Mucosa of rectum (tissue), 2 donors: Measurements from ENCODE around the gene CDK11A.
"Not testable (repeated sequence)": the region's sequence is repeated elsewhere in the genome, so short reads cannot be mapped to it uniquely, and the experiment has no call there.

Experiments used
- H3K27ac ChIP-seq, 2 donors: one replicate each; pipeline ENCODE4 v1.7.0; 2013; ENCODE audit warnings: inconsistent platforms in 2 of 2, low read depth in 2 of 2, low read length in 2 of 2
- H3K27me3 ChIP-seq, 2 donors: one replicate each; pipeline ENCODE4 v1.7.0; 2013; ENCODE audit warnings: low read length in 2 of 2; ENCODE audit not compliant: control insufficient read depth in 2 of 2, insufficient read depth in 2 of 2
- H3K36me3 ChIP-seq, 2 donors: one replicate each; pipeline ENCODE4 v1.7.0; 2013; ENCODE audit warnings: low read length in 2 of 2; ENCODE audit not compliant: control insufficient read depth in 2 of 2, insufficient read depth in 2 of 2
- H3K4me1 ChIP-seq, 2 donors: one replicate each; pipeline ENCODE4 v1.7.0; 2013; ENCODE audit warnings: low read length in 2 of 2, mild to moderate bottlenecking in 1 of 2; ENCODE audit not compliant: control insufficient read depth in 2 of 2, insufficient read depth in 2 of 2
- H3K4me3 ChIP-seq, 2 donors: one replicate each; pipeline ENCODE4 v1.7.0; 2013; ENCODE audit warnings: low read length in 2 of 2
- H3K9ac ChIP-seq, 2 donors: one replicate each; pipeline ENCODE4 v1.7.0; 2013; ENCODE audit warnings: low read length in 2 of 2, low read depth in 1 of 2, mild to moderate bottlenecking in 1 of 2
- H3K9me3 ChIP-seq, 2 donors: one replicate each; pipeline ENCODE4 v1.7.0; 2013; ENCODE audit warnings: low read length in 2 of 2; ENCODE audit not compliant: control insufficient read depth in 2 of 2
- donor health status: healthy.
- donor health status: Normal muscosa, but diverticular disease.

Gene CDK11A

GRCh38 chr1:1738799-1739337 lies 14.7 kb upstream of the CDK11A start:
- not testable (repeated sequence) for H3K27ac ChIP-seq, H3K36me3 ChIP-seq, H3K4me1 ChIP-seq, H3K9me3 ChIP-seq, H3K9ac ChIP-seq, H3K4me3 ChIP-seq, H3K27me3 ChIP-seq

GRCh38 chr1:1737675-1738590 lies 13.8 kb upstream of the CDK11A start:
- H3K9me3 ChIP-seq, H3K4me1 ChIP-seq, H3K4me3 ChIP-seq, H3K27me3 ChIP-seq, H3K27ac ChIP-seq, H3K36me3 ChIP-seq, H3K9ac ChIP-seq: not testable (repeated sequence)

- Histone ChIP-seq H3K9me3 (no peaks in the 10 kb centered on the region), H3K36me3 (peaks cover 8 to 24% of the 10 kb centered on the region in 2 donors), H3K27ac (no peak overlapping the region), H3K9ac (no peak overlapping the region), H3K27me3 (no peaks in the 10 kb centered on the region), H3K4me3 (no peak overlapping the region), H3K4me1 (no peaks in the 10 kb centered on the region)
These were observed 8.2 kb upstream of the CDK11A start for GRCh38 chr1:1732381-1732780.

DNA sequence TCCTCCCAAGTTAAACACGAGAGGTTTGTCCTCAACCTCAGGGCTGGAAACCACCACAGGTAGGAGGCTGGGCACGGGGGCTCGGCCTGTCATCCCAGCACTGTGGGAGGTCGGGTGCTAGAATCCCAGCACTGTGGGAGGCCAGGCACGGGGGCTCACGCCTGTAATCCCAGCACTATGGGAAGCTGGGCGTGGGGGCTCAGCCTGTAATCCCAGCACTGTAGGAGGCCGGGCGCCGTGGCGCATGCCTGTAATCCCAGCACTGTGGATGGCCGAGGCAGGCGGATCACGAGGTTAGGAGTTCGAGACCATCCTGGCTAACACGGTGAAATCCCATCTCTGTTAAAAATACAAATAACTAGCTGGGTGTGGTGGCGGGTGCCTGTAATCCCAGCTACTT lies 6.7 kb upstream of the CDK11A start:
- Histone ChIP-seq H3K9ac (no peak overlapping the region), H3K36me3 (peaks cover 8 to 24% of the 10 kb centered on the region in 2 donors), H3K27ac (no peak overlapping the region), H3K9me3 (no peaks in the 10 kb centered on the region), H3K27me3 (no peaks in the 10 kb centered on the region), H3K4me1 (no peaks in the 10 kb centered on the region), H3K4me3 (no peak overlapping the region)

DNA sequence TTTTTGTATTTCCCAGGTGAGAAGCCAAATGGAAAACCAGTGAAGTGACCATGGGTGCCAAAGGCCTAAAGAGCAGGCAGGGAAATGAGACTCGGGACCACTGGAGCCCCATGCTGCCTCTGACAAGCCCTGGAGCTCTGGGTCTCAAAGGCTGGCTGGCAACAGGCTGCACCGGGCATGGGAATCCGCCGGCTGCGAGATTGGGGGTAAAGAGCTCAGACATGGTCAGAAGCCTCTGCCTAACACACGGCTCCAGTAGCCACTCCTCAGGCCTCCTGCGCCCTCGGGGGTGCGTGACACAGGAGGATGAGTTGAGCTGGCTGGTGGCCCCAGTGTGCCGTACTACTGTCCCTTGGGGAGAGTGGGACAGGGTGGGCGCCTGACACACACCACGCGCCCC lies 6.1 kb upstream of the CDK11A start:
- not testable (repeated sequence) for H3K9me3 ChIP-seq

DNA sequence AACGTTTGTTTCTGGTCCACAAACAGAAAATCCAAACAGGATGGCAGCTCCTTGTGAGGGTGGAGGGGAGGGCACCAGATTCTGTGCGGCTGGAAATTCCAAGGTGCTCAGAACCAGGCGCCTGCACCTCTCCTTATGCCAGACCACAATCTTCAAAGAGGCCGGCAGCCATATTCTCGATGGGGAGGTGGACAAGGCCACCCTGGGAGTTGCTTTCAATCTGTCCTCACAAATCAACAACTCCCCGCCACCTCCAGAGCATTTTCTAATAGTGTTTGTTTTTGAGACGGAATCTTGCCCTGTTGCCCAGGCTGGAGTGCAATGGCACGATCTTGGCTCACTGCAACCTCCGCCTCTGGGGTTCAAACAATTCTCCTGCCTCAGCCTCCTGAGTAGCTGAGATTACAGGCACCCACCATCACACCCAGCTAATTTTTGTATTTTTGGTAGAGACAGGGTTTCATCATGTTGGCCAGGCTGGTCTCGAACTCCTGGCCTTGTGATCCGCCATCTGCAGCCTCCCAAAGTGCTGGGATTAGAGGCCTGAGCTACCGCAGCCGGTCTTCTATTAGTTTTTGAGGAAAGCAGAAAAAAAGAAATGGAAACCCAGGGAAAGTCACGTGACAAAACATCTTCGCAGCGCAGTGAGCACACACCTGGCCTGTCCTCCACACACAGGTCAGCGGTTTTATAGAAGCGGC lies 5.1 kb upstream of the CDK11A start:
- Histone ChIP-seq H3K27ac (peak overlapping the region; percentile 48 to 72), H3K36me3 (peaks cover 8 to 20% of the 10 kb centered on the region in 2 donors)
- H3K4me3 ChIP-seq, H3K9me3 ChIP-seq, H3K27me3 ChIP-seq, H3K9ac ChIP-seq, H3K4me1 ChIP-seq: not testable (repeated sequence)

More for the DNA sequence above, 6.1 kb upstream of the CDK11A start:
- H3K27me3 ChIP-seq, H3K4me3 ChIP-seq, H3K27ac ChIP-seq, H3K9ac ChIP-seq, H3K4me1 ChIP-seq: not testable (repeated sequence)
- H3K36me3 ChIP-seq: peaks cover 8 to 24% of the 10 kb centered on the region in 2 donors

DNA sequence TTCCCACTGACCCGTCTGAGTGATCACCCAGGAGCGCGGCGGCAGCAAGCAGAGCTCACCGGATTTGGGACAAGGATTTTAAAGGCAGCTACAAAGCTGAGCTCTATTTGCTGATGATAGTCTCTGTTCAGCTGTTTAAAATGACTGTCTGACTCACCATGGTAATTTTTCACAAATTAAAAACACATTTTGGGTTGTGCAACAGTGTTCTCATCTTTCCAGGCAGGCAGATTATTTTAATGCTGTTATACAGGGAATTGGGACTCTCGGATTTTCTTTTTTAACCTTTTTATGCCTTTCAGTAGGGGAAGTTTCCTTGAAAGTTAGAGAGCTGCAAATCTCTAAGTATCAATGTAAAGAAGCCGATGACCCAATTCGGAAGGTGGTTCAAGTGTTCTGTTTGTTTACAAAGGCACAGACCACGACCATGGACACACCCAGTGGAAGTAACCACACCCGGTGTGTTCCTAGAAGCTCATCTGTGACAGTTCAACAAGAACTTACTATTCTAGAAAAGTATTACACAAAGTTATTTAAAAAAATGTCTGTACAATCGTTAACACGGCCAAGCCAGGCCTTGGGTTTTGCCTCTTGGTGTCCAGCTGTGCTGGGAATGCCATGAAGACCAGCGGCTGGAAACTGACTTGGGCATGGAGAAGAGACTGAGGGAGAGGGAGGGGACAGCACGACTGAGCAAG lies 4.3 kb upstream of the CDK11A start:
- not testable (repeated sequence) for H3K4me1 ChIP-seq, H3K9ac ChIP-seq, H3K27me3 ChIP-seq, H3K4me3 ChIP-seq, H3K9me3 ChIP-seq
- H3K36me3 ChIP-seq: peaks cover 8 to 18% of the 10 kb centered on the region in 2 donors
- peak overlapping the region; percentile 48 to 72 for H3K27ac ChIP-seq

DNA sequence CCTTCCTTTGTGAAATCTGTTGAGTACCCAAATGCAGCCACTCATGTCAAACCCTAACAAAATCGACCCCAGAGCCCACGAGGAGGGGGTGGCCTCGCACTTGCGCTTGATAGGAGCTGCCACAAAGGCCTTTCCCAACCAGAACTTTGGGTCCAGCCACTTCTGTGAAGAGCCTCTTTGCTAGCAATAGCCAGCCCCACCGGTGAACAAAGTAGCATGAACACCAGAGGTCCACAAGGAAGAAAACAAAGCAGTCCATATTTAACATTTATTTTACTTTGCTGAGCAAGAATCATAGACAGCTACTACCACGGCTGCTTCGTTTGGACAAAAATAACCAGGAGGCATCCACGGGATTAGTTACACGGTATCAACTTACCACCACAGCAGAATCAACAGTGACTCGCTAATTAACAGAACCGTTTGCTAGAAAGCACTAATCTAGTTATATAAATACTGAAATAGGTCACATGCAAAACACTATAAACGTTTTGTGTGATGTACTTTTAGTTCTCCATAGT lies 3.0 kb upstream of the CDK11A start:
- not testable (repeated sequence) for H3K9me3 ChIP-seq, H3K27ac ChIP-seq, H3K9ac ChIP-seq, H3K27me3 ChIP-seq, H3K4me1 ChIP-seq, H3K4me3 ChIP-seq
- H3K36me3 ChIP-seq: peaks cover under 1 to 13% of the 10 kb centered on the region in 2 donors

DNA sequence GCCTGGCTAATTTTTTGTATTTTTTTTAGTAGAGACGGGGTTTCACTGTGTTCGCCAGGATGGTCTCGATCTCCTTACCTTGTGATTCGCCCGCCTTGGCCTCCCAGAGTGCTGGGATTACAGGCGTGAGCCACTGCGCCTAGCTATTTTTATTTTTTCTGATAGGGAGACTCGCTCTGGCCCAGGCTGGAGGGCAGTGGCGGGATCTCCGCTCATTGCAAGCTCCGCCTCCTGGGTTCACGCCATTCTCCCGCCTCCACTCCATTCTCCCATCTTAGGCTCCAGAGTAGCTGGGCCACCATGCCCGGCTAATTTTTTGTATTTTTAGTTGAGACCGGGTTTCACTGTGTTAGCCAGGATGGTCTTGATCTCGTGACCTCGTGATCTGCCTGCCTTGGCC lies 1.9 kb upstream of the CDK11A start:
- H3K9ac ChIP-seq, H3K27ac ChIP-seq, H3K4me1 ChIP-seq, H3K9me3 ChIP-seq, H3K4me3 ChIP-seq, H3K36me3 ChIP-seq, H3K27me3 ChIP-seq: not testable (repeated sequence)
